Activated CD4-positive, alpha-beta T cell treated with anti-CD3 and anti-CD28 coated beads, Interleukin-2, Interleukin-4, amounts not matched to agents 100 ng/mL and 50 ng/mL, durations not matched to agents 16 hours and 8 hours (primary cell): ENCODE data around the gene KLHL20.
A peak's percentile ranks its signal among the peaks of the same experiment; 100 is the strongest.
"Not testable (repeated sequence)": the region's sequence is repeated elsewhere in the genome, so short reads cannot be mapped to it uniquely, and the experiment has no call there.

Experiments used
- DNase-seq: peaks from one replicate; pipeline ENCODE4 v3.0.0-alpha.2; 2020; ENCODE audit warnings: low spot score

KLHL20 gene

GRCh38 chr1:173757666-173758065 lies 42.9 kb downstream of the KLHL20 start:
- DNase-seq, result no peak

- no peak for DNase-seq
Measured at GRCh38 chr1:173758110-173758509, 43.3 kb downstream of the KLHL20 start.

- no peak for DNase-seq
Measured at GRCh38 chr1:173758980-173759379, 44.2 kb downstream of the KLHL20 start.

- DNase-seq, result not testable (repeated sequence)
Measured at GRCh38 chr1:173764331-173764730, 49.5 kb downstream of the KLHL20 start.

- no peak for DNase-seq
Measured at GRCh38 chr1:173768206-173768605, 53.4 kb downstream of the KLHL20 start.

GRCh38 chr1:173768827-173769226 lies 54.0 kb downstream of the KLHL20 start:
- no peak for DNase-seq

- DNase-seq, result not testable (repeated sequence)
Measured at GRCh38 chr1:173770330-173770729, 55.5 kb downstream of the KLHL20 start.

GRCh38 chr1:173771560-173771959 lies 56.8 kb downstream of the KLHL20 start:
- no peak for DNase-seq

GRCh38 chr1:173775578-173776226 lies 60.9 kb downstream of the KLHL20 start:
- DNase-seq, result no peak

GRCh38 chr1:173779936-173780335 lies 65.2 kb downstream of the KLHL20 start:
- no peak for DNase-seq

- no peak for DNase-seq
Measured at GRCh38 chr1:173784997-173785396, 70.2 kb downstream of the KLHL20 start.

- no peak for DNase-seq
Measured at GRCh38 chr1:173789841-173790240, 75.1 kb downstream of the KLHL20 start.

- DNase-seq, result no peak
Measured at GRCh38 chr1:173798078-173798477, 83.3 kb downstream of the KLHL20 start.

GRCh38 chr1:173799995-173800394 lies 85.2 kb downstream of the KLHL20 start:
- DNase-seq, result not testable (repeated sequence)

- DNase-seq, result no peak
Measured at GRCh38 chr1:173802961-173803360, 88.2 kb downstream of the KLHL20 start.

- DNase-seq, result not testable (repeated sequence)
Measured at GRCh38 chr1:173813654-173814053, 98.9 kb downstream of the KLHL20 start.

GRCh38 chr1:173818459-173818858 lies 103.7 kb downstream of the KLHL20 start:
- no peak for DNase-seq

GRCh38 chr1:173821680-173822079 lies 106.9 kb downstream of the KLHL20 start:
- DNase-seq, result no peak

- peak; percentile 6 for DNase-seq
Measured at GRCh38 chr1:173823781-173824314, 109.1 kb downstream of the KLHL20 start.

- peak; percentile 96 for DNase-seq
Measured at GRCh38 chr1:173824315-173825081, 109.7 kb downstream of the KLHL20 start, which contains the start of the genes CENPL and DARS2. Gene CENPL (minus strand): TSS chr1:173824883. CDS start chr1:173811299, 13,584 bp downstream. Gene DARS2 (plus strand): TSS chr1:173824673. CDS start chr1:173825230, 557 bp downstream.

- no peak for DNase-seq
Measured at GRCh38 chr1:173827611-173828010, 112.8 kb downstream of the KLHL20 start.

GRCh38 chr1:173832748-173833147 lies 118.0 kb downstream of the KLHL20 start:
- no peak for DNase-seq
